Tibial artery (tissue), 4 donors: Measurements from ENCODE around the gene MDH1.

Source experiments
- DNase-seq, 2 donors: peaks; one replicate each; pipeline ENCODE4 v3.0.0-alpha.2; 2019
- H3K27ac ChIP-seq, 2 donors: fragments of 200-600 bp; sonication (generic) in 1 of 2; 1 replicate in 1 of 2; 2 replicates in 1 of 2; pipeline ENCODE4 v1.5.1; 2018 to 2019; ENCODE audit warnings: mild to moderate bottlenecking in 1 of 2
- H3K27me3 ChIP-seq, 2 donors: fragments of 200-600 bp; sonication (generic) in 1 of 2; one replicate each; pipeline versions ENCODE4 v1.5.1 to v1.6.0; 2016 to 2019
- H3K36me3 ChIP-seq, 3 donors: fragments of 200-600 bp; sonication (generic) in 2 of 3; one replicate each; pipeline ENCODE4 v1.5.1; 2016 to 2019; ENCODE audit warnings: mild to moderate bottlenecking in 2 of 3
- H3K4me1 ChIP-seq, 4 donors: fragments of 200-600 bp; sonication (generic) in 2 of 4; 1 replicate in 3 of 4; 2 replicates in 1 of 4; pipeline ENCODE4 v1.5.1; 2016 to 2019
- H3K4me3 ChIP-seq, 2 donors: fragments of 200-600 bp; sonication (generic) in 1 of 2; 1 replicate in 1 of 2; 2 replicates in 1 of 2; pipeline ENCODE4 v1.5.1; 2018 to 2019; ENCODE audit warnings: mild to moderate bottlenecking in 2 of 2
- H3K9me3 ChIP-seq, 3 donors: fragments of 200-600 bp; sonication (generic) in 1 of 3; one replicate each; pipeline ENCODE4 v1.5.1; 2016 to 2019
- intact Hi-C: fragments of 100-400 bp; cut with DNase I; formaldehyde crosslinking; loops from one replicate; pipeline ENCODE4 v1.15.0; 2023; ENCODE audit warnings: low total_unique reads
- TF ChIP-seq, protein P1 (sequence below), 2 experiments: fragments of 200-600 bp in 1 of 2; fragments of 450-650 bp in 1 of 2; IDR thresholded peaks; one replicate each; pipeline ENCODE4 v1.5.1; 2017 to 2019; ENCODE audit warnings: antibody characterized with exemption in 2 of 2, mild to moderate bottlenecking in 1 of 2, moderate library complexity in 1 of 2

MDH1 gene

GRCh38 chr2:63631501-63631900 is 42.7 kb downstream of the MDH1 start:
- Histone ChIP-seq H3K4me3 (no peak overlapping the region), H3K4me1 (no peaks in the 10 kb centered on the region), H3K27me3 (no peaks in the 10 kb centered on the region), H3K36me3 (no peaks in the 10 kb centered on the region), H3K27ac (no peak overlapping the region), H3K9me3 (peaks cover 0 to 34% (median 15%) of the 10 kb centered on the region in 3 donors)
- intact Hi-C loops = no loop called here
- no peak for DNase-seq
- TF ChIP-seq, protein P1, sequence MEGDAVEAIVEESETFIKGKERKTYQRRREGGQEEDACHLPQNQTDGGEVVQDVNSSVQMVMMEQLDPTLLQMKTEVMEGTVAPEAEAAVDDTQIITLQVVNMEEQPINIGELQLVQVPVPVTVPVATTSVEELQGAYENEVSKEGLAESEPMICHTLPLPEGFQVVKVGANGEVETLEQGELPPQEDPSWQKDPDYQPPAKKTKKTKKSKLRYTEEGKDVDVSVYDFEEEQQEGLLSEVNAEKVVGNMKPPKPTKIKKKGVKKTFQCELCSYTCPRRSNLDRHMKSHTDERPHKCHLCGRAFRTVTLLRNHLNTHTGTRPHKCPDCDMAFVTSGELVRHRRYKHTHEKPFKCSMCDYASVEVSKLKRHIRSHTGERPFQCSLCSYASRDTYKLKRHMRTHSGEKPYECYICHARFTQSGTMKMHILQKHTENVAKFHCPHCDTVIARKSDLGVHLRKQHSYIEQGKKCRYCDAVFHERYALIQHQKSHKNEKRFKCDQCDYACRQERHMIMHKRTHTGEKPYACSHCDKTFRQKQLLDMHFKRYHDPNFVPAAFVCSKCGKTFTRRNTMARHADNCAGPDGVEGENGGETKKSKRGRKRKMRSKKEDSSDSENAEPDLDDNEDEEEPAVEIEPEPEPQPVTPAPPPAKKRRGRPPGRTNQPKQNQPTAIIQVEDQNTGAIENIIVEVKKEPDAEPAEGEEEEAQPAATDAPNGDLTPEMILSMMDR (IDR thresholded peaks at IDR 0.05) = no peak

GRCh38 chr2:63632382-63632781 is 43.6 kb downstream of the MDH1 start:
- TF ChIP-seq, protein P1 (IDR thresholded peaks at IDR 0.05) = no peak
- no peaks in the 10 kb centered on the region for H3K4me1 ChIP-seq
- H3K36me3 ChIP-seq = no peaks in the 10 kb centered on the region
- H3K27ac ChIP-seq = no peak overlapping the region
- no peak for DNase-seq
- intact Hi-C loops = no loop called here
- no peak overlapping the region for H3K4me3 ChIP-seq
- peaks cover 0 to 34% (median 15%) of the 10 kb centered on the region in 3 donors for H3K9me3 ChIP-seq
- no peaks in the 10 kb centered on the region for H3K27me3 ChIP-seq

DNA sequence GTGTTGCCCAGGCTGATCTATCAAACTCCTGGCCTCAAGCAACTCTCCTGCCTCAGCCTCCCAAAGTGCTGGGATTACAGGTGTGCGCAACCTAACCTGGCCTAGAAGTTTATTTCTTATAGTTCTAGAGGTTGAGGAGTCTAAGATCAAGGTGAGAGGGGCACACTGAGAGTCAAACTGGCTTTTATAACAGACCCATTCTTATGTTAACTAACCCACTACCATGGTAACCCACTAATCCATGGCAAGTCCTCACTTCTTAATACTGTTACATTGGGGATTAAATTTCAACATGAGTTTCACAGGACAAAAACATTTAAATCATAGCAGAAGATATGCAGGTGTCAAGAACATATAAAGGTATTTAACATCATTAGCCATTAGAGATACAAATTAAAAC is 50.6 kb downstream of the MDH1 start:
- H3K27me3 ChIP-seq = no peaks in the 10 kb centered on the region
- no peak for DNase-seq
- H3K4me3 ChIP-seq = no peak overlapping the region
- intact Hi-C loops = no loop called here
- H3K36me3 ChIP-seq = no peaks in the 10 kb centered on the region
- TF ChIP-seq, protein P1 (IDR thresholded peaks at IDR 0.05) = no peak
- H3K4me1 ChIP-seq = no peaks in the 10 kb centered on the region
- H3K27ac ChIP-seq = no peak overlapping the region
- H3K9me3 ChIP-seq = peaks cover 0 to 8% (median 3%) of the 10 kb centered on the region in 3 donors

- no peak overlapping the region for H3K27ac ChIP-seq
- TF ChIP-seq, protein P1 (IDR thresholded peaks at IDR 0.05) = no peak
These were observed 54.2 kb downstream of the MDH1 start for GRCh38 chr2:63642946-63643345.

DNA sequence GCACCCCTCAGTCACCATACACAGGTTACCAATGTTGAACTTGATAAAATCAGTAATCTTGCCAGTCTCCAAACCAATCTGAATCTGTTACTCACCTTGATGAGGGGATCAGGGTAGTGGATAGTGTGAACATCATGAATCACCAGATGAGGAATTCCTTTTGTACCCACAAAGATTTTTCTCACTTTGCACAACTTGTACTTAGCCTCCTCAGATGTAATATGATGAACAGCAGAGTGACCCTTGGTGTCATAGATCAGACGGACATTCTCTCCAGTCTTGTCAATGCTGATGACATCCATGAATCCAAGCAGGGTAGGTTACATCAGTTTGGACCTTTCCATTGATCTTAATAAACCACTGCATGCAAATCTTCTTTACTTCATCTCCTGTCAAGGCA is 54.7 kb downstream of the MDH1 start:
- H3K36me3 ChIP-seq = no peaks in the 10 kb centered on the region

More at GRCh38 chr2:63642946-63643345, 54.2 kb downstream of the MDH1 start:
- intact Hi-C loops = no loop called here
- Histone ChIP-seq H3K36me3 (no peaks in the 10 kb centered on the region), H3K9me3 (no peaks in the 10 kb centered on the region), H3K27me3 (no peaks in the 10 kb centered on the region), H3K4me3 (no peak overlapping the region), H3K4me1 (no peaks in the 10 kb centered on the region)
- no peak for DNase-seq

More for the DNA sequence above, 54.7 kb downstream of the MDH1 start:
- Histone ChIP-seq H3K9me3 (no peaks in the 10 kb centered on the region), H3K4me1 (no peaks in the 10 kb centered on the region), H3K27me3 (no peaks in the 10 kb centered on the region), H3K4me3 (no peak overlapping the region), H3K27ac (no peak overlapping the region)
- no peak for DNase-seq
- intact Hi-C loops = no loop called here
- TF ChIP-seq, protein P1 (IDR thresholded peaks at IDR 0.05) = no peak
